ENCODE measurements around the gene CLRN3. TPM values are rescaled to one million over a fixed set of nuclear protein-coding genes. Genes with fewer than 3 reads are reported as not detected.

CLRN3 gene
- total RNA-seq, 4 donors from 2014 or later = 0.27 TPM; not detected in 3

DNA sequence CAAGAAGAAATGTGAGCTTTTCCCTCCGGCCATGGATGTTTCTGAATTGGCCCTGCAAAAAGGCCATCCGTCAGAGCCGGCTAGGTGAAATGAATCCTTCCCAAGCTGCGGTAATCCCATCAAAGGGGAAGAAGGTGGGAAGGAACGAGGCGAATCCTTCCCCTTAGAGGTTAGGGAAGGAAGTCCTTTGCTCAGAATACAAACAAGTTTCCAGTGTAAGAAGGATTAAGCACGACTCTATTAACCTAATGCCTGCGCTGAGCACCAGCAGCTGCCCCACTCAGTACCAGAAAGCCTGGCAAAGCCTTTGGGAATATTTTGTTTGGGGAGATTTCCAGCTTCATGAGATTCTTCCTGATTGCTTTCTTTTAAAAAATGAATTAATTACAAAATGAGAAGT is 42.8 kb downstream of the CLRN3 start:
- in situ Hi-C loops (cut with MboI; ENCODE audit: low sequenced_read_pairs in 4 of 4) (no loop called here), intact Hi-C loops (cut with DNase I; ENCODE audit: low total_unique reads) (loop anchor here (5.0 to 10.0 kb wide), 2 partner anchors 133 to 1865 kb away; no protein-coding TSS in a partner anchor)
- Histone ChIP-seq H3K27me3 (peaks cover 0 to 2% (median 0%) of the 10 kb centered on the region in 3 donors), H3K9me3 (no peaks in the 10 kb centered on the region), H3K4me1 (no peaks in the 10 kb centered on the region), H3K4me3 (no peak overlapping the region), H3K36me3 (no peaks in the 10 kb centered on the region), H3K27ac (no peak overlapping the region)
- DNase-seq (no peak), ATAC-seq (no peak)
- TF ChIP-seq, protein P1, sequence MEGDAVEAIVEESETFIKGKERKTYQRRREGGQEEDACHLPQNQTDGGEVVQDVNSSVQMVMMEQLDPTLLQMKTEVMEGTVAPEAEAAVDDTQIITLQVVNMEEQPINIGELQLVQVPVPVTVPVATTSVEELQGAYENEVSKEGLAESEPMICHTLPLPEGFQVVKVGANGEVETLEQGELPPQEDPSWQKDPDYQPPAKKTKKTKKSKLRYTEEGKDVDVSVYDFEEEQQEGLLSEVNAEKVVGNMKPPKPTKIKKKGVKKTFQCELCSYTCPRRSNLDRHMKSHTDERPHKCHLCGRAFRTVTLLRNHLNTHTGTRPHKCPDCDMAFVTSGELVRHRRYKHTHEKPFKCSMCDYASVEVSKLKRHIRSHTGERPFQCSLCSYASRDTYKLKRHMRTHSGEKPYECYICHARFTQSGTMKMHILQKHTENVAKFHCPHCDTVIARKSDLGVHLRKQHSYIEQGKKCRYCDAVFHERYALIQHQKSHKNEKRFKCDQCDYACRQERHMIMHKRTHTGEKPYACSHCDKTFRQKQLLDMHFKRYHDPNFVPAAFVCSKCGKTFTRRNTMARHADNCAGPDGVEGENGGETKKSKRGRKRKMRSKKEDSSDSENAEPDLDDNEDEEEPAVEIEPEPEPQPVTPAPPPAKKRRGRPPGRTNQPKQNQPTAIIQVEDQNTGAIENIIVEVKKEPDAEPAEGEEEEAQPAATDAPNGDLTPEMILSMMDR (IDR thresholded peaks at IDR 0.05 in 4 of 5, conservative IDR thresholded peaks at IDR 0.05 in 1 of 5) = no peak
- no peak for TF ChIP-seq POLR2A (IDR thresholded peaks at IDR 0.05)

DNA sequence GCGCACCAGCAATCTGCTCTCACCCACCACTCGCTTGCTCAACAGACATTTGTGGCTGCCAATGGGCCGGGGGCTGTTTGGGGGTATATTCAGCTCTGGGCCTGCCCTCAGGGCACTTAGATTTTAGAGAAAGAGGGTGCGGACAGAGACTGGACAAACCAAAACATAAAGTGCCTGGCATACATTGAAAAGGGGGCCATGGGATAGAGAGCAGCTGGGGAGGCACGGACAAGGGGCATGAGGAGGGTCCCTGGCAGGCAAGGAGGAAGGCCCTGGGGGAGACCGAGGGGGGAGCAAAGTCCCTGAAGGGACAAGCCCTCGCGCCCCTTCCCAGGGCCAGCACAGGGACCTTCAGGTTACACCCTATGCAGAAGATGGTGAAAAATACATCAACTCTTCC is 43.5 kb downstream of the CLRN3 start:
- Histone ChIP-seq H3K9me3 (no peaks in the 10 kb centered on the region), H3K4me3 (no peak overlapping the region), H3K4me1 (no peaks in the 10 kb centered on the region), H3K36me3 (no peaks in the 10 kb centered on the region), H3K27me3 (peaks cover 0 to 2% (median 0%) of the 10 kb centered on the region in 3 donors), H3K27ac (no peak overlapping the region)
- no peak for ATAC-seq
- intact Hi-C loops (cut with DNase I; ENCODE audit: low total_unique reads) = no loop called here
- in situ Hi-C loops (cut with MboI; ENCODE audit: low sequenced_read_pairs in 4 of 4) = no loop called here
- no peak for DNase-seq
- TF ChIP-seq, protein P1 (IDR thresholded peaks at IDR 0.05 in 4 of 5, conservative IDR thresholded peaks at IDR 0.05 in 1 of 5) = no peak
- no peak for TF ChIP-seq POLR2A (IDR thresholded peaks at IDR 0.05)

DNA sequence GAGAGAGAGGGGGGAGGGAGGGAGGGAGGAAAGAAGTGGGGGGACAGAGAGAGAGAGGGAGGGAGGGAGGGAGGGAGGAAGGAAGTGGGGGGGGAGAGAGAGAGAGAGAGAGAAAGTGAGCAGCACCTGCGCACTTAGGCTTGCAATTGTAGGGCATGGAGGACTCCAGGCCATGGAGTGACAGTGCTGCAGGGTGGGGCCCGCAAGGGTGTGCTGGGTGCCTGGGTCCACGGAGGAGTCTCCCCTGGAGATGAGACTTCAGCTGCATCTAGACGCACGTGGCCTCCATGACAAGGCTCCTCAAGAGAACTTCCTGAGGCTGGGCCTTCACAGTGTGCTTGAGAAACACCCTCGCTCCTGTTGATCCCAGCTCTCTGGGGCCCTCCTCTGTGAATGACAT is 44.5 kb downstream of the CLRN3 start:
- intact Hi-C loops (cut with DNase I; ENCODE audit: low total_unique reads) (no loop called here), in situ Hi-C loops (cut with MboI; ENCODE audit: low sequenced_read_pairs in 4 of 4) (no loop called here)
- Histone ChIP-seq H3K9me3 (no peaks in the 10 kb centered on the region), H3K4me1 (no peaks in the 10 kb centered on the region), H3K4me3 (no peak overlapping the region), H3K27me3 (peaks cover 0 to 2% (median 0%) of the 10 kb centered on the region in 3 donors), H3K36me3 (no peaks in the 10 kb centered on the region), H3K27ac (no peak overlapping the region)
- ATAC-seq = no peak
- TF ChIP-seq, protein P1 (IDR thresholded peaks at IDR 0.05 in 4 of 5, conservative IDR thresholded peaks at IDR 0.05 in 1 of 5) = no peak
- no peak for TF ChIP-seq POLR2A (IDR thresholded peaks at IDR 0.05)
- no peak for DNase-seq

DNA sequence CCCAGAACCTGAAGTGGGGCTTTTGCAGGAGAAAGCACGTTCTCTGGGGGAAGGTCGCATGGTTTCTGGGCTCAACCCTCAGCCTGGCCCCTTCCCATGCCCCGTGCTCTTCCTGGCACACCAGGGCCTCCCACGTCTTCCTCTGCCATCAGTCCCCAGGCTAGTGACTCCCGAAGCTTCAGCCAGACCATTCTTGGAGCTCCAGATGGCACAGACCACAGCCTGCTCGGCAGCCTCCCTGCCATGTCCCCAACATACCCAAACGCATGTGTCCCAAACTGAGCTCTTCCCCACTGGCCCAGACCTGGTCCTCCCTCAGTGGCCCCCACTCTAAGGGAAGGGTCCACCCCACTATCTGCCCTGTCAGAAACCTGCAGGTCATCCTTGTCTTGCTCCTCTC is 47.0 kb downstream of the CLRN3 start:
- intact Hi-C loops (cut with DNase I; ENCODE audit: low total_unique reads) = no loop called here
- ATAC-seq = no peak
- in situ Hi-C loops (cut with MboI; ENCODE audit: low sequenced_read_pairs in 4 of 4) = no loop called here
- DNase-seq = no peak
- Histone ChIP-seq H3K4me1 (no peaks in the 10 kb centered on the region), H3K4me3 (no peak overlapping the region), H3K27ac (no peak overlapping the region), H3K36me3 (no peaks in the 10 kb centered on the region), H3K9me3 (no peaks in the 10 kb centered on the region), H3K27me3 (peaks cover 0 to 2% (median 0%) of the 10 kb centered on the region in 3 donors)
- no peak for TF ChIP-seq POLR2A (IDR thresholded peaks at IDR 0.05)
- TF ChIP-seq, protein P1 (IDR thresholded peaks at IDR 0.05 in 4 of 5, conservative IDR thresholded peaks at IDR 0.05 in 1 of 5) = no peak

DNA sequence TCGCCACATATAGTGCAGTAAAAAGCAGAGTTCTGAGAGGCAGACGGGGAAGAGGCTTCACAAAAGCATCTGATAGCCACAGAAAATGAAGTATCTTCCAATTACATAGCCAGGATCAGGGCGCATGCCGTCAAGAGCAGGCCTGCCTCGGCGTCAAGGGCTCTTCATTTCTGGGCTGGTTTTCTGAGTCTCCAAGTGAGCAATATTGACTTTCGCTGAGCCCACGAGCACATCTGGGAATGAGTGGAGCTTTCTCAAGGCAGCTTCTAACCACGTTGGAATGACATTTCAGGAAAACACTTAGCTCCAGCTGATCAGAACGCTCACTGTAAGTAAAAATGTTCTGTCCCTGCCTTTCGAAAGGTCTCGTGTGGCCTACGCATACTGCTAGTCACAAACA is 51.9 kb downstream of the CLRN3 start:
- intact Hi-C loops (cut with DNase I; ENCODE audit: low total_unique reads) (no loop called here), in situ Hi-C loops (cut with MboI; ENCODE audit: low sequenced_read_pairs in 4 of 4) (no loop called here)
- no peak for DNase-seq
- TF ChIP-seq, protein P1 (IDR thresholded peaks at IDR 0.05 in 4 of 5, conservative IDR thresholded peaks at IDR 0.05 in 1 of 5) = no peak
- TF ChIP-seq POLR2A (IDR thresholded peaks at IDR 0.05) = no peak
- H3K9me3 ChIP-seq = no peaks in the 10 kb centered on the region
- H3K27ac ChIP-seq = no peak overlapping the region
- no peaks in the 10 kb centered on the region for H3K27me3 ChIP-seq
- no peak overlapping the region for H3K4me3 ChIP-seq
- ATAC-seq = no peak
- H3K4me1 ChIP-seq = no peaks in the 10 kb centered on the region
- H3K36me3 ChIP-seq = no peaks in the 10 kb centered on the region

Data from gastrocnemius medialis (tissue), 4 donors.